ENCODE data around the gene TAF9. TPM values are rescaled to one million over a fixed set of nuclear protein-coding genes. Genes with fewer than 3 reads are reported as not detected.

TAF9 gene, protein sequence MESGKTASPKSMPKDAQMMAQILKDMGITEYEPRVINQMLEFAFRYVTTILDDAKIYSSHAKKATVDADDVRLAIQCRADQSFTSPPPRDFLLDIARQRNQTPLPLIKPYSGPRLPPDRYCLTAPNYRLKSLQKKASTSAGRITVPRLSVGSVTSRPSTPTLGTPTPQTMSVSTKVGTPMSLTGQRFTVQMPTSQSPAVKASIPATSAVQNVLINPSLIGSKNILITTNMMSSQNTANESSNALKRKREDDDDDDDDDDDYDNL
- total RNA-seq (10 to 100 TPM; 36.8 to 51.5 (median 44.5) TPM), polyA plus RNA-seq (10 to 100 TPM; 35.8 to 62.2 TPM)
- long read RNA-seq, donor 1, transcript TAF9-201 (3 exons, 1,283 nt) = major isoform, 34 of 40 reads
- long read RNA-seq, donor 1, partial matches to known transcripts = 0 of 40 reads
- long read RNA-seq, donor 1, other reads (novel, unspliced or antisense) = 4 of 40 reads
- long read RNA-seq, donor 2, transcript TAF9-201 (3 exons, 1,283 nt) = major isoform, 27 of 31 reads
- long read RNA-seq, donor 2, partial matches to known transcripts = 0 of 31 reads
- long read RNA-seq, donor 2, other reads (novel, unspliced or antisense) = 2 of 31 reads
- long read RNA-seq, donor 3, transcript TAF9-201 (3 exons, 1,283 nt) = major isoform, 28 of 34 reads
- long read RNA-seq, donor 3, partial matches to known transcripts = 0 of 34 reads
- long read RNA-seq, donor 3, other reads (novel, unspliced or antisense) = 0 of 34 reads

DNA sequence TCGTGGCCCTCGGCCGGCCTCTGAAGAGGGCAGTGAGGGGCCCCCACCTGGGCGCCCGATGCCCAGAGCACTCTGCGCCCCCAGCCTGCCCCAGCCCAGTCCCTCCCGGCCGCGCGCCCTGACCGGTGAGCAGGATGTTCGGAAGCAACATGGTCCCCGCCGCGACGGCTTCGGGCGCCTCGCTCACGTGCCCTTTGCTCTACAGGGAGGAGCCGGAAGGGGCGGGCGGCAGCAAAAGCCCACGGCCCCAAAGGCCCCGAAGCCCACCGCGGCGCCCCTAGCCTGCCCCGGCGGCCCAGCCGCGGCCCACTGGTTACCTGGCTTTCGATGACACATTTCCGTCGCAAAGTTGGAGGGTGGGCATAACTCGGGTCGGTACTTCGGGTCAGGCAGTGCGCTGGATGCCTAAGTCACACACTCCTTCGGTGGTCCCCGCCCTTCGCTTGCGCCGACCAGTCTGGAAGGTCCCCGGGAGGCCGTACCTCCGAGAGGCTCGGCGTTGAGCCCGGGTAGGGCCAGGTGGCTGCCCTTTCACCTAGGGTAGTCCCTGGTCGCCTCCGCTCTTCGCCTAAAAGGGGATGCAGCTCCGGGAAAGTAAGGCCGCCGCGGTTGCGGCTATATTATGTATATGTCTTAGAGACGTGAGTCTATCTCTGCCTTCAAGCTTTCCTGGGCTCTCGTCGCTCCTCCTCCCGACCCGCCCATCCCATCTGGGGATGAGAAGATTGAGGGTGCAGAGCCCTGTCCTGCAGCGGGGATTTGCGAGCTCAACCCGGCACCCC is at the start of gene TAF9, which contains the start of the genes AK6 and RAD17:
TAF9 (minus strand) TSS at position 181 of the 782 bp plus-strand sequence. CDS start 3,783 bp downstream, outside the sequence.
AK6 (minus strand) TSS at position 181 of the 782 bp plus-strand sequence; CDS start at position 151, 30 bp downstream.
RAD17 (plus strand) TSS at position 479 of the 782 bp plus-strand sequence. CDS start 2,391 bp downstream, outside the sequence.
- TF ChIP-seq, protein P1, sequence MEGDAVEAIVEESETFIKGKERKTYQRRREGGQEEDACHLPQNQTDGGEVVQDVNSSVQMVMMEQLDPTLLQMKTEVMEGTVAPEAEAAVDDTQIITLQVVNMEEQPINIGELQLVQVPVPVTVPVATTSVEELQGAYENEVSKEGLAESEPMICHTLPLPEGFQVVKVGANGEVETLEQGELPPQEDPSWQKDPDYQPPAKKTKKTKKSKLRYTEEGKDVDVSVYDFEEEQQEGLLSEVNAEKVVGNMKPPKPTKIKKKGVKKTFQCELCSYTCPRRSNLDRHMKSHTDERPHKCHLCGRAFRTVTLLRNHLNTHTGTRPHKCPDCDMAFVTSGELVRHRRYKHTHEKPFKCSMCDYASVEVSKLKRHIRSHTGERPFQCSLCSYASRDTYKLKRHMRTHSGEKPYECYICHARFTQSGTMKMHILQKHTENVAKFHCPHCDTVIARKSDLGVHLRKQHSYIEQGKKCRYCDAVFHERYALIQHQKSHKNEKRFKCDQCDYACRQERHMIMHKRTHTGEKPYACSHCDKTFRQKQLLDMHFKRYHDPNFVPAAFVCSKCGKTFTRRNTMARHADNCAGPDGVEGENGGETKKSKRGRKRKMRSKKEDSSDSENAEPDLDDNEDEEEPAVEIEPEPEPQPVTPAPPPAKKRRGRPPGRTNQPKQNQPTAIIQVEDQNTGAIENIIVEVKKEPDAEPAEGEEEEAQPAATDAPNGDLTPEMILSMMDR (IDR thresholded peaks at IDR 0.05) = peak in 1 of 9 donors; percentile 7
- intact Hi-C loops (cut with DNase I) = loop anchor here in 5 of 10 donors (2.0 to 10.0 kb wide), 4 partner anchors 135 to 327 kb away; partner anchors contain the start of genes SLC30A5 (in 3 of the 5) and CDK7 (in 2 of the 5)

DNA sequence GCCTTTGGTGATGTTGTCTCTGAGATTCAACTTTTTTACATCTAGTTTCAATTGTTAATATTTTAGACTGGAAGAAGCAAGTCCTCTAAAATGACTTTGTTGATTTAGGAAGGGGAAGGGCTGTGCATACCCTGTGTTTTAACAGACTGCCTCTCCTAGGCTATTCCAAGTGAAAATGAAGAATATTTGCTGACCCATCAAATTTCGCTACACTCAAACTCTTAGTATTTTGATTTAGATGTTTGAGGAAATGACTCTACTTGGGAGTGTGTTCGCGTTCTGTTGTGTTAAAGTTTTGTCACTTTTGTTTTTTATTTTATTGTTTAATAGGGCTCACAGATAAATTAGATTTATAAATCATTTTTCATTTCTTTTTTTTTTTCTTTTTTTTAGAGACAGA is 49.2 kb upstream of the TAF9 start:
- ATAC-seq = no peak
- Histone ChIP-seq H3K4me3 (no peak overlapping the region), H3K27ac (no peak overlapping the region), H3K36me3 (peaks cover 0 to 16% (median 5%) of the 10 kb centered on the region in 9 donors), H3K4me1 (peaks cover 0 to 11% (median 0%) of the 10 kb centered on the region in 9 donors), H3K27me3 (peaks cover 0 to 12% (median 0%) of the 10 kb centered on the region in 7 donors), H3K9me3 (no peaks in the 10 kb centered on the region)
- no peak for DNase-seq
- WGBS, 2 donors = 94 to 98% methylated on average over 3 of the region's 3 CpGs
- intact Hi-C loops (cut with DNase I) = no loop called here
- TF ChIP-seq, protein P1 (IDR thresholded peaks at IDR 0.05) = no peak

More for the DNA sequence above, at the start of gene TAF9, which contains the start of the genes AK6 and RAD17:
- 0% methylated on average over 66 of the region's 66 CpGs for WGBS, 2 donors
- Histone ChIP-seq H3K27ac (peak within 1 kb of the TSS; percentile 95 to 100 (median 99)), H3K4me3 (peak within 1 kb of the TSS; percentile 52 to 87 (median 78)), H3K36me3 (peaks cover 0 to 41% (median 13%) of the 10 kb centered on the region in 9 donors), H3K4me1 (peaks cover 0 to 50% (median 31%) of the 10 kb centered on the region in 9 donors), H3K27me3 (no peaks in the 10 kb centered on the region), H3K9me3 (no peaks in the 10 kb centered on the region)
- ATAC-seq (peak; percentile 98 to 99 (median 98)), DNase-seq (peak; percentile 92 to 94)

DNA sequence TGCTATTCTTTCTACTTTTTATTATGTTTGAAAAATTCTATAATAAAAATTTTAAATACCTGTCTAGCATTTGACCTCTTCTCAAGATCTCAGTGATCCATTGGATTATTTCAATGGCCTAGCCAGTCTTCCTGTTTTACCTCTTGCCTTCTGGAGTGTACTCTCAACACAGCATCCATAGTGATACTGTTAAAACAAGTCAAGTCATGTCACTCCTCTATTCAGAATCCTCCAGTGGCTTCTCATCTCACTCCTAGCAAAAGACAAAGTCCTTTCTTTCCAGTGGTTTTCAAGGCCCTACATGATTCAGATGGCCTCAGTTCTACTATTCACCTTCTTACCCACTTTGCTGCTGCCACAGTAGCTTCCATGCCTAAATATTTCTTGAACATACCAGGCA is 47.4 kb upstream of the TAF9 start:
- DNase-seq = no peak
- Histone ChIP-seq H3K9me3 (no peaks in the 10 kb centered on the region), H3K36me3 (peaks cover 0 to 32% (median 5%) of the 10 kb centered on the region in 9 donors), H3K4me3 (no peak overlapping the region), H3K27ac (no peak overlapping the region), H3K4me1 (peaks cover 0 to 11% (median 0%) of the 10 kb centered on the region in 9 donors), H3K27me3 (peaks cover 0 to 12% (median 0%) of the 10 kb centered on the region in 7 donors)
- TF ChIP-seq, protein P1 (IDR thresholded peaks at IDR 0.05) = no peak
- ATAC-seq = no peak
- intact Hi-C loops (cut with DNase I) = no loop called here

Data from heart right ventricle (tissue), 16 donors.